Measurements from ENCODE around the gene PTGIS.

DNA sequence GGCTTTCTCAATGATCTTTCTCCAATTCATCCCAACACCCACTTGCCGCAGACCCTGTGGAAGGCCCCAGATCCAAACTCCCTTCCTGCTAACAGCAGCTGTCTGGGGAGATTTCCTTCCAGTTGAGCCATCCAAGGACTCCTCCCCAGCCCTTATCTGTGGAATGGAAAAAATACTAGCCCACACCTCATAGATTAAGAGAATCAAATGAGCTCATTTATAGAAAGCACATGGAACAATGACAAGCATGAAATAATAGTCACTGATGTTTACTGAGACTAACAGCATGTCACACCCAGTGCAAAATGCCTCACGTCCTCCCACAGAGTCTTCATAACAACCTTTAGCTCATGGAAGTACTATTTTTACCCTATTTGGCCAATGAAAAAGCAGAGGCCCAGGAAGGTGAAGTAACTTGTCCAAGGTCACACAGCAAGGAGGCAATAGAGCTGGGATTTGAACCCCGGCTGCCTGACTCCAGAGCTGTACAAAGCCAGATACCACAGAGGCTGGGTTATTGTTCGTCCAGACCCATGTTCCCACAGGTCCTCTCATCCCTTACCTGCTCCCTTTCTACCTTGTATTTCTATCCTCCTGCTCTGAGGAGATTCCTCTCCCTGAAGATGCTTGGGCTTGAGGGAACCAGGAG lies 23.4 kb upstream of the PTGIS start:
- TF ChIP-seq POLR2A (IDR thresholded peaks at IDR 0.05; ENCODE audit: low read depth, low read length) (no peak), POLR2AphosphoS5 (IDR thresholded peaks at IDR 0.05; ENCODE audit: low read depth, low read length) (no peak), TAF1 (IDR thresholded peaks at IDR 0.05; ENCODE audit: borderline replicate concordance, low read depth, low read length) (no peak)
